ENCODE measurements around the gene DPP8.

The DPP8 gene

GRCh38 chr15:65423976-65424679, 93.4 kb downstream of the DPP8 start:
- DNase-seq = no peak

- no peak for DNase-seq
Observed at GRCh38 chr15:65423150-65423975, 94.1 kb downstream of the DPP8 start.

GRCh38 chr15:65421360-65422215, 95.9 kb downstream of the DPP8 start:
- no peak for DNase-seq

GRCh38 chr15:65420975-65421359, 96.5 kb downstream of the DPP8 start:
- DNase-seq = no peak

- no peak for DNase-seq
Observed at GRCh38 chr15:65418596-65418995, 98.9 kb downstream of the DPP8 start.

GRCh38 chr15:65416845-65417416, 100.6 kb downstream of the DPP8 start:
- no peak for DNase-seq

GRCh38 chr15:65414841-65415621, 102.5 kb downstream of the DPP8 start:
- peak; percentile 81 to 89 for DNase-seq

- DNase-seq = no peak
Observed at GRCh38 chr15:65413760-65414144, 103.7 kb downstream of the DPP8 start.

GRCh38 chr15:65413051-65413759, 104.3 kb downstream of the DPP8 start:
- no peak for DNase-seq

GRCh38 chr15:65412556-65412955, 104.9 kb downstream of the DPP8 start:
- DNase-seq = no peak

- DNase-seq = no peak
Observed at GRCh38 chr15:65411465-65412071, 105.9 kb downstream of the DPP8 start.

GRCh38 chr15:65410972-65411371, 106.5 kb downstream of the DPP8 start:
- no peak for DNase-seq

- DNase-seq = no peak
Observed at GRCh38 chr15:65410036-65410435, 107.5 kb downstream of the DPP8 start.

GRCh38 chr15:65409036-65409631, 108.4 kb downstream of the DPP8 start:
- no peak for DNase-seq

GRCh38 chr15:65408324-65409035, 109.0 kb downstream of the DPP8 start:
- no peak for DNase-seq

- no peak for DNase-seq
Observed at GRCh38 chr15:65406424-65407000, 111.0 kb downstream of the DPP8 start.

GRCh38 chr15:65405791-65406423, 111.6 kb downstream of the DPP8 start:
- no peak for DNase-seq

- no peak for DNase-seq
Observed at GRCh38 chr15:65404186-65404872, 113.2 kb downstream of the DPP8 start.
